KMS-11 (cell line): ENCODE measurements around the gene CANT1.

Experiments used
- H2AFZ ChIP-seq: fragments of 200-600 bp; sonication (generic); 2 replicates; pipeline ENCODE4 v1.6.1; 2016; ENCODE audit warnings: antibody characterized with exemption, mixed run types, low read depth
- H3K27ac ChIP-seq: fragments of 200-600 bp; sonication (generic); 2 replicates; pipeline ENCODE4 v1.6.1; 2016; ENCODE audit warnings: mild to moderate bottlenecking, mixed run types
- H3K27me3 ChIP-seq: fragments of 200-600 bp; sonication (generic); 2 replicates; pipeline ENCODE4 v1.6.1; 2017; ENCODE audit warnings: mild to moderate bottlenecking, low read depth, mixed run types, moderate library complexity; ENCODE audit not compliant: insufficient read depth
- H3K36me3 ChIP-seq: fragments of 200-600 bp; sonication (generic); 2 replicates; pipeline ENCODE4 v1.6.1; 2017; ENCODE audit warnings: mild to moderate bottlenecking, mixed run types; ENCODE audit not compliant: insufficient read depth
- H3K4me1 ChIP-seq: fragments of 200-600 bp; sonication (generic); 2 replicates; pipeline ENCODE4 v1.6.1; 2016; ENCODE audit warnings: mild to moderate bottlenecking, low read depth, mixed run types; ENCODE audit not compliant: poor library complexity, severe bottlenecking
- H3K4me2 ChIP-seq: fragments of 200-600 bp; sonication (generic); 2 replicates; pipeline ENCODE4 v1.7.0; 2016; ENCODE audit warnings: mild to moderate bottlenecking, mixed run types
- H3K4me3 ChIP-seq: fragments of 200-600 bp; sonication (generic); IDR thresholded peaks from 2 replicates; pipeline ENCODE4 v1.6.1; 2017; ENCODE audit warnings: low read depth, low read length, mixed read lengths; ENCODE audit not compliant: insufficient read depth
- H3K79me2 ChIP-seq: fragments of 200-600 bp; sonication (generic); 2 replicates; pipeline ENCODE4 v1.6.1; 2016; ENCODE audit warnings: low read depth, mixed run types; ENCODE audit not compliant: insufficient read depth
- H3K9ac ChIP-seq: fragments of 200-600 bp; sonication (generic); 2 replicates; pipeline ENCODE4 v1.6.1; 2016; ENCODE audit warnings: mild to moderate bottlenecking, mixed run types
- H4K20me1 ChIP-seq: fragments of 200-600 bp; sonication (generic); 2 replicates; pipeline ENCODE4 v1.6.1; 2016; ENCODE audit warnings: mild to moderate bottlenecking, mixed run types; ENCODE audit not compliant: insufficient read depth
- CTCF ChIP-seq: fragments of 200-600 bp; sonication (generic); conservative IDR thresholded peaks from 2 replicates; pipeline ENCODE4 v1.6.1; 2017; ENCODE audit warnings: low read depth, mild to moderate bottlenecking, antibody characterized with exemption, low read length, moderate library complexity, mixed read lengths

CANT1 gene

GRCh38 chr17:78995761-78996451 is 13.7 kb downstream of the CANT1 start:
- Histone ChIP-seq H3K27me3 (no peaks in the 10 kb centered on the region), H3K4me2 (no peak overlapping the region), H3K4me3 (no peak overlapping the region), H4K20me1 (no peaks in the 10 kb centered on the region), H3K27ac (no peak overlapping the region), H3K36me3 (peaks cover 9% of the 10 kb centered on the region; the same call in 1 of the 2 replicates), H3K9ac (no peak overlapping the region), H3K4me1 (no peaks in the 10 kb centered on the region), H2AFZ (no peak overlapping the region), H3K79me2 (no peaks in the 10 kb centered on the region; the same call in 1 of the 2 replicates)
- TF ChIP-seq CTCF: no peak

- H3K4me2 ChIP-seq: no peak overlapping the region
- no peak overlapping the region for H3K9ac ChIP-seq
- H3K4me1 ChIP-seq: no peaks in the 10 kb centered on the region
- H3K36me3 ChIP-seq: peaks cover 9% of the 10 kb centered on the region; the same call in 1 of the 2 replicates
- H3K4me3 ChIP-seq: no peak overlapping the region
- no peaks in the 10 kb centered on the region for H3K27me3 ChIP-seq
- H3K27ac ChIP-seq: no peak overlapping the region
- no peak overlapping the region for H2AFZ ChIP-seq
- H4K20me1 ChIP-seq: no peaks in the 10 kb centered on the region
- no peak for TF ChIP-seq CTCF
- no peaks in the 10 kb centered on the region; the same call in 1 of the 2 replicates for H3K79me2 ChIP-seq
Observed at GRCh38 chr17:78995022-78995760, 14.4 kb downstream of the CANT1 start.

- Histone ChIP-seq H3K4me2 (no peak overlapping the region), H3K9ac (no peak overlapping the region), H3K36me3 (peaks cover 9% of the 10 kb centered on the region; the same call in 1 of the 2 replicates), H3K79me2 (no peaks in the 10 kb centered on the region; the same call in 1 of the 2 replicates), H3K4me3 (no peak overlapping the region), H3K27ac (no peak overlapping the region), H4K20me1 (no peaks in the 10 kb centered on the region), H3K4me1 (no peaks in the 10 kb centered on the region), H3K27me3 (no peaks in the 10 kb centered on the region), H2AFZ (no peak overlapping the region)
- no peak for TF ChIP-seq CTCF
Observed at GRCh38 chr17:78993981-78994671, 15.4 kb downstream of the CANT1 start.

- TF ChIP-seq CTCF: peak; percentile 88
- Histone ChIP-seq H3K27me3 (no peaks in the 10 kb centered on the region), H2AFZ (no peak overlapping the region), H3K27ac (no peak overlapping the region), H3K4me2 (no peak overlapping the region), H3K79me2 (no peaks in the 10 kb centered on the region), H3K4me3 (no peak overlapping the region), H3K4me1 (no peaks in the 10 kb centered on the region), H3K36me3 (peaks cover 9% of the 10 kb centered on the region; the same call in 1 of the 2 replicates), H3K9ac (no peak overlapping the region), H4K20me1 (no peaks in the 10 kb centered on the region)
Observed at GRCh38 chr17:78993241-78993956, 16.2 kb downstream of the CANT1 start.
